Measurements from ENCODE around the gene KDM5B. TPM values are rescaled to one million over a fixed set of nuclear protein-coding genes. Genes with fewer than 3 reads are reported as not detected.
"Not testable (repeated sequence)": the region's sequence is repeated elsewhere in the genome, so short reads cannot be mapped to it uniquely, and the experiment has no call there.

KDM5B gene
- polyA plus RNA-seq, 1 experiment = 79.1 TPM

DNA sequence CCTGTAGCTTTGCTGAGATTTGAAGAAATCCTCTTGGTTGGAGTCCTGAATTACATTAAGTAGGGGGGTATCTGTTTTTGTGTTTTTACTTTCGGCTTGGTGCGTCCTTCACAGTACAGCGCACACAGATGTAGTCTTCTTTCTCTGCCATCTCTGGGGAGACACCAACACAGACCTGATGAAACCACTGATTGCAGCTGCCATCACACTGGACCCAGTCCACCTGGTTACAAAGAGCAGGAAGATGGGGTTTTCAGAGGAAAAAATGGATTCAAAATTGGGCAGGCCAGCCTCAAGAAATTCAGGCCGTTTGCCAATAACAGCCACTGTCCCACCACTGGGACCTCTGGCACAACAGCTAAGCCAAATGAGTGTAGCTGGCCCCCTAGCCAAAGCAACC is 79.3 kb downstream of the KDM5B start:
- POLR2A ChIA-PET = no interaction called here

DNA sequence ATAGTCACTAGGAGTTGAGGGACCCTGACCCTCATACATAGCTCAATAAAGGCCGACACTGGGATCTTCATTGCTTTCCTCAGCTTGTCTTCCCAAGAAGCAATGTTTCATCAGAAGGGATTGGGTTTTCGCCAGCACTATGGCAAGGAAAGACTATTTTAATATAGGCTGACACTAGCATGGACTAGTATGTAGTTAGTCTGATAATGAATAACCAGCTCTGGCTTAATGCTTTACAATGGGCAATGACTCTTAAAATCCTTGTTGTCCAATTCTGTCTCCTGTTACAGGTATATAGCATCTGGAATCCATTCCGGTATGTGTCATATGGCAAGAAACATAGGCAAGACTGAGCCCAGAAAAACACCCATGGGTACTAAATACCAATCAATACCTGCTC is 82.7 kb downstream of the KDM5B start:
- CTCF ChIA-PET = interaction anchor here (1.1 to 1.2 kb wide), 2 partner anchors 261 to 540 kb away, joined by 3 to 4 read pairs; no protein-coding TSS in a partner anchor

More for the DNA sequence above, 79.3 kb downstream of the KDM5B start:
- no peak overlapping the region for H3K27ac ChIP-seq (ENCODE audit: low read depth, low read length)
- H3K4me3 ChIP-seq (ENCODE audit: low read depth, low read length) = no peak overlapping the region
- DNase-seq (ENCODE audit: low read depth, low spot score) = no peak
- no peaks in the 10 kb centered on the region for H3K27me3 ChIP-seq (ENCODE audit: control insufficient read depth, insufficient read depth, low read length)
- no peak for TF ChIP-seq CTCF (IDR thresholded peaks at IDR 0.05; ENCODE audit: low read depth, low read length)
- CTCF ChIA-PET = interaction anchor here (1.2 to 3.2 kb wide), 3 partner anchors 9 to 384 kb away, joined by 3 to 27 read pairs (median 3); no protein-coding TSS in a partner anchor
- H3K9me3 ChIP-seq (ENCODE audit: control insufficient read depth, insufficient read depth, low read length) = no peaks in the 10 kb centered on the region

GRCh38 chr1:202723708-202724107 is 84.5 kb downstream of the KDM5B start:
- no peak overlapping the region for H3K4me3 ChIP-seq (ENCODE audit: low read depth, low read length)
- H3K27ac ChIP-seq (ENCODE audit: low read depth, low read length) = no peak overlapping the region
- DNase-seq (ENCODE audit: low read depth, low spot score) = no peak
- no peaks in the 10 kb centered on the region for H3K9me3 ChIP-seq (ENCODE audit: control insufficient read depth, insufficient read depth, low read length)
- POLR2A ChIA-PET = no interaction called here
- TF ChIP-seq CTCF (IDR thresholded peaks at IDR 0.05; ENCODE audit: low read depth, low read length) = no peak
- CTCF ChIA-PET = interaction anchor here (0.6 kb wide), 2 partner anchors 14 to 408 kb away, joined by 3 read pairs; no protein-coding TSS in a partner anchor
- H3K27me3 ChIP-seq (ENCODE audit: control insufficient read depth, insufficient read depth, low read length) = no peaks in the 10 kb centered on the region

More for the DNA sequence above, 82.7 kb downstream of the KDM5B start:
- POLR2A ChIA-PET = no interaction called here
- no peak for DNase-seq (ENCODE audit: low read depth, low spot score)
- Histone ChIP-seq H3K9me3 (ENCODE audit: control insufficient read depth, insufficient read depth, low read length) (no peaks in the 10 kb centered on the region), H3K4me3 (ENCODE audit: low read depth, low read length) (no peak overlapping the region), H3K27me3 (ENCODE audit: control insufficient read depth, insufficient read depth, low read length) (no peaks in the 10 kb centered on the region), H3K27ac (ENCODE audit: low read depth, low read length) (no peak overlapping the region)
- no peak for TF ChIP-seq CTCF (IDR thresholded peaks at IDR 0.05; ENCODE audit: low read depth, low read length)

GRCh38 chr1:202723046-202723445 is 85.2 kb downstream of the KDM5B start:
- H3K27me3 ChIP-seq (ENCODE audit: control insufficient read depth, insufficient read depth, low read length); H3K4me3 ChIP-seq (ENCODE audit: low read depth, low read length); H3K27ac ChIP-seq (ENCODE audit: low read depth, low read length); H3K9me3 ChIP-seq (ENCODE audit: control insufficient read depth, insufficient read depth, low read length); DNase-seq (ENCODE audit: low read depth, low spot score): not testable (repeated sequence)
- CTCF ChIA-PET = interaction anchor here (0.6 kb wide), 2 partner anchors 13 to 408 kb away, joined by 3 read pairs; no protein-coding TSS in a partner anchor
- POLR2A ChIA-PET = interaction anchor here (0.9 kb wide), 1 partner anchor 85 kb away, joined by 3 read pairs; the partner anchor contains the start of gene KDM5B

DNA sequence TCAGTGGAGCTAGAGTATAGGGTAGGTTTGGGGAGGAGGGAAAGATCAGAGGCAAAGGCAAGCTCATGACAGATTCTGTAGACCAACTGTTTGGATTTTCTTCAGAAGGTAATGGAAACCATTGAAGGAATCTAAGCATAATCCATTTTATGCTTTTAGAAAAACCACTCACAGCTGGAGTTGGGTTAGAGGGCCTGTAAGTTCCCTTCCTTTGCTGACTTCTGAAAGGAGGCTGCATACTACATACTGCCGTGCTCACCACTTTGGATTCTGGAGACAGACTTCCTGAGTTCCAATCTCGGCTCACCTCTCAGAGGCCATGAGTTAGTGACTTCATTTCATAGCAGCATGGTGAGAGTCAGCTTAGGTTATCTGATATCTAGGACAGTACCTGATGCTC is 91.6 kb downstream of the KDM5B start:
- ChIA-PET CTCF (interaction anchor here (0.9 to 6.3 kb wide), 4 partner anchors 12 to 372 kb away, joined by 3 to 83 read pairs (median 5); no protein-coding TSS in a partner anchor), POLR2A (no interaction called here)
- H3K9me3 ChIP-seq (ENCODE audit: control insufficient read depth, insufficient read depth, low read length) = no peaks in the 10 kb centered on the region
- H3K4me3 ChIP-seq (ENCODE audit: low read depth, low read length) = no peak overlapping the region
- no peak overlapping the region for H3K27ac ChIP-seq (ENCODE audit: low read depth, low read length)
- TF ChIP-seq CTCF (IDR thresholded peaks at IDR 0.05; ENCODE audit: low read depth, low read length) = no peak
- no peak for DNase-seq (ENCODE audit: low read depth, low spot score)
- peaks cover 29% of the 10 kb centered on the region for H3K27me3 ChIP-seq (ENCODE audit: control insufficient read depth, insufficient read depth, low read length)

DNA sequence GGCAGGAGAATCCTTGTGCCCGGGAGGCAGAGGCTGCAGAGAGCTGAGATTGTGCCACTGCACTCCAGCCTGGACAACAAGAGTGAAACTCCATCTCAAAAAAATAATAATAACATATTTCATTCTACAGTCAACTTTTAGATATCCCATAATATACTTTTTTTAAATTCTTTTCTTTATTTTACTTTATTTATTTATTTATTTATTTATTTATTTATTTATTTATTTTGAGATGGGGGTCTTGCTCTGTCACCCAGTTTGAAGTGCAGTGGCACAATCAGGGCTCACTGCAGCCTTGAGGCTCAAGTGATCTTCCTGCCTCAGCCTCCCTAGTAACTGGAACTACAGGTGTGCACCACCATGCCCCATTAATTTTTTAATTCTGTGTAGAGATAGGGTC is 94.0 kb downstream of the KDM5B start:
- H3K4me3 ChIP-seq (ENCODE audit: low read depth, low read length); H3K27ac ChIP-seq (ENCODE audit: low read depth, low read length); H3K9me3 ChIP-seq (ENCODE audit: control insufficient read depth, insufficient read depth, low read length); DNase-seq (ENCODE audit: low read depth, low spot score); POLR2A ChIA-PET: not testable (repeated sequence)
- CTCF ChIA-PET = interaction anchor here (6.3 kb wide), 1 partner anchor 249 kb away, joined by 83 read pairs; no protein-coding TSS in a partner anchor
- H3K27me3 ChIP-seq (ENCODE audit: control insufficient read depth, insufficient read depth, low read length) = peaks cover 52% of the 10 kb centered on the region

Measured in AG04450 (cell line).